NB4 (cell line): ENCODE results near the gene MAD1L1.

Experiments used
- CTCF ChIP-seq: IDR thresholded peaks from one replicate; pipeline ENCODE4 v1.5.1; 2012; ENCODE audit warnings: low read depth, low read length
- MAX ChIP-seq: IDR thresholded peaks from 2 replicates; pipeline ENCODE4 v1.6.1; 2011; ENCODE audit warnings: low read depth, low read length
- MYC ChIP-seq: IDR thresholded peaks from 2 replicates; pipeline ENCODE4 v1.6.1; 2011; ENCODE audit warnings: low read depth, low read length
- POLR2A ChIP-seq: IDR thresholded peaks from 2 replicates; pipeline ENCODE4 v1.6.1; 2011; ENCODE audit warnings: mild to moderate bottlenecking; ENCODE audit not compliant: insufficient read length; ENCODE audit errors: extremely low read depth

GRCh38 chr7:1884583-1885350, 348.0 kb downstream of the MAD1L1 start:
- TF ChIP-seq CTCF (no peak), POLR2A (no peak), MYC (no peak), MAX (no peak)
